PFSK-1 (cell line): ENCODE measurements around the gene CLTA.

Experiments
- POLR2AphosphoS5 ChIP-seq: IDR thresholded peaks from 2 replicates; pipeline ENCODE4 v1.6.1; 2012; ENCODE audit warnings: low read depth, mild to moderate bottlenecking, control low read depth, low read length, moderate library complexity
- REST ChIP-seq, 2 experiments: IDR thresholded peaks; 2 replicates each; pipeline versions ENCODE4 v1.6.1 to v1.8.0; 2011 to 2012; ENCODE audit warnings: low read depth in 2 of 2, low read length in 2 of 2, control low read depth in 1 of 2, inconsistent platforms in 1 of 2, mild to moderate bottlenecking in 1 of 2, moderate library complexity in 1 of 2; ENCODE audit not compliant: insufficient read depth in 1 of 2
- TAF1 ChIP-seq: IDR thresholded peaks from 2 replicates; pipeline ENCODE4 v1.6.1; 2012; ENCODE audit warnings: low read length, control low read depth, borderline replicate concordance; ENCODE audit not compliant: insufficient read depth

- TF ChIP-seq POLR2AphosphoS5 (no peak), REST (IDR thresholded peaks at IDR 0.05; ENCODE audit: insufficient read depth in 1 of 2, low read depth in 2 of 2, low read length in 2 of 2) (no peak), TAF1 (no peak)
Observed at GRCh38 chr9:36153746-36154145, 37.0 kb upstream of the CLTA start.
